Lower leg skin (tissue), 3 donors: ENCODE measurements around the gene DBH.

Experiments
- POLR2A ChIP-seq, 2 donors: fragments of 450-650 bp; IDR thresholded peaks; one replicate each; pipeline ENCODE4 v1.6.1; 2016 to 2017; ENCODE audit warnings: antibody characterized with exemption in 2 of 2, mild to moderate bottlenecking in 1 of 2, moderate library complexity in 1 of 2
- TF ChIP-seq, protein P1 (sequence below), 3 donors: fragments of 450-650 bp; IDR thresholded peaks; one replicate each; pipeline ENCODE4 v1.5.1; 2016; ENCODE audit warnings: antibody characterized with exemption in 3 of 3, mild to moderate bottlenecking in 3 of 3, moderate library complexity in 2 of 3

DNA sequence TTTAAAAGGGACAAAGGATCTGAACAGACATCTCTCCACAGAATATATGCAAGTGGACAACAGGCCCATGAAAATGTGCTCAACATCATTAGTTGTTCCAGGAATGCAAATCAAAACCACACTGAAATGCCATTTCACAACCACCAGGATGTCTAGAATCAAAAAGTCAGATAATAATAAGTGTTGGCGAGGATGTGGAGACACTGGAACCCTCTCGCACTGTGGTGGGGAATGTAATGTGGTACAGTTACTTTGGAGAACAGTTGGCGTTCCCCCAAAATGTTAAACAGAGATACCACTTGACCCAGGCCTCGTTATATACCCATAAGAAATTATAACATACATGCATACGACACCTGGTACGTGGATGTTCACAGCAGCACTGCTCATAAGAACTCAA lies 63.4 kb downstream of the DBH start:
- TF ChIP-seq POLR2A (IDR thresholded peaks at IDR 0.05): no peak
- TF ChIP-seq, protein P1, sequence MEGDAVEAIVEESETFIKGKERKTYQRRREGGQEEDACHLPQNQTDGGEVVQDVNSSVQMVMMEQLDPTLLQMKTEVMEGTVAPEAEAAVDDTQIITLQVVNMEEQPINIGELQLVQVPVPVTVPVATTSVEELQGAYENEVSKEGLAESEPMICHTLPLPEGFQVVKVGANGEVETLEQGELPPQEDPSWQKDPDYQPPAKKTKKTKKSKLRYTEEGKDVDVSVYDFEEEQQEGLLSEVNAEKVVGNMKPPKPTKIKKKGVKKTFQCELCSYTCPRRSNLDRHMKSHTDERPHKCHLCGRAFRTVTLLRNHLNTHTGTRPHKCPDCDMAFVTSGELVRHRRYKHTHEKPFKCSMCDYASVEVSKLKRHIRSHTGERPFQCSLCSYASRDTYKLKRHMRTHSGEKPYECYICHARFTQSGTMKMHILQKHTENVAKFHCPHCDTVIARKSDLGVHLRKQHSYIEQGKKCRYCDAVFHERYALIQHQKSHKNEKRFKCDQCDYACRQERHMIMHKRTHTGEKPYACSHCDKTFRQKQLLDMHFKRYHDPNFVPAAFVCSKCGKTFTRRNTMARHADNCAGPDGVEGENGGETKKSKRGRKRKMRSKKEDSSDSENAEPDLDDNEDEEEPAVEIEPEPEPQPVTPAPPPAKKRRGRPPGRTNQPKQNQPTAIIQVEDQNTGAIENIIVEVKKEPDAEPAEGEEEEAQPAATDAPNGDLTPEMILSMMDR (IDR thresholded peaks at IDR 0.05): no peak
